GM21390 (cell line): ENCODE data around the gene KRTAP4-4.
"Not testable (repeated sequence)": the region's sequence is repeated elsewhere in the genome, so short reads cannot be mapped to it uniquely, and the experiment has no call there.

Experiments
- ATAC-seq: cut with Tn5 transposase; IDR thresholded peaks from one replicate; pipeline ENCODE4 v1.9.1; 2021; ENCODE audit not compliant: unreplicated experiment

The KRTAP4-4 gene

GRCh38 chr17:41160648-41161047, at the start of gene KRTAP4-4:
TSS of gene KRTAP4-4 (minus strand) at chr17:41160748. CDS start at chr17:41160691, 57 bp downstream.
- no peak for ATAC-seq

- no peak for ATAC-seq
Observed at GRCh38 chr17:41199421-41200078, 39.0 kb upstream of the KRTAP4-4 start.

- ATAC-seq: no peak
Observed at GRCh38 chr17:41196068-41196467, 35.5 kb upstream of the KRTAP4-4 start.

- ATAC-seq: no peak
Observed at GRCh38 chr17:41190328-41190727, 29.8 kb upstream of the KRTAP4-4 start.

GRCh38 chr17:41189837-41190318, 29.3 kb upstream of the KRTAP4-4 start, which contains the start of gene KRTAP9-1:
TSS of gene KRTAP9-1 (plus strand) at chr17:41189887. CDS start at chr17:41189887, 0 bp downstream.
- not testable (repeated sequence) for ATAC-seq

- ATAC-seq: no peak
Observed at GRCh38 chr17:41186872-41187271, 26.3 kb upstream of the KRTAP4-4 start.

GRCh38 chr17:41185001-41185400, 24.5 kb upstream of the KRTAP4-4 start:
- no peak for ATAC-seq

- ATAC-seq: no peak
Observed at GRCh38 chr17:41184480-41184961, 24.0 kb upstream of the KRTAP4-4 start, which contains the start of gene KRTAP4-1. TSS of gene KRTAP4-1 (minus strand) at chr17:41184911. CDS start at chr17:41184854, 57 bp downstream.

- no peak for ATAC-seq
Observed at GRCh38 chr17:41178843-41179616, 18.5 kb upstream of the KRTAP4-4 start.

- no peak for ATAC-seq
Observed at GRCh38 chr17:41178341-41178740, 17.8 kb upstream of the KRTAP4-4 start.

GRCh38 chr17:41177727-41178271, 17.3 kb upstream of the KRTAP4-4 start, which contains the start of gene KRTAP4-2:
TSS of gene KRTAP4-2 (minus strand) at chr17:41178221. CDS start at chr17:41178164, 57 bp downstream.
- ATAC-seq: no peak

GRCh38 chr17:41176744-41177387, 16.3 kb upstream of the KRTAP4-4 start:
- ATAC-seq: no peak

GRCh38 chr17:41171886-41172285, 11.3 kb upstream of the KRTAP4-4 start:
- ATAC-seq: no peak

- ATAC-seq: no peak
Observed at GRCh38 chr17:41168121-41168520, 7.6 kb upstream of the KRTAP4-4 start, which contains the start of gene KRTAP4-3. TSS of gene KRTAP4-3 (minus strand) at chr17:41168221. CDS start at chr17:41168172, 49 bp downstream.

- ATAC-seq: no peak
Observed at GRCh38 chr17:41167561-41167960, 7.0 kb upstream of the KRTAP4-4 start.

- no peak for ATAC-seq
Observed at GRCh38 chr17:41163828-41164227, 3.3 kb upstream of the KRTAP4-4 start.

- not testable (repeated sequence) for ATAC-seq
Observed at GRCh38 chr17:41160190-41160589, 358 bp downstream of the KRTAP4-4 start.

- ATAC-seq: no peak
Observed at GRCh38 chr17:41153856-41154255, 6.7 kb downstream of the KRTAP4-4 start.

- no peak for ATAC-seq
Observed at GRCh38 chr17:41151525-41151924, 9.0 kb downstream of the KRTAP4-4 start.

GRCh38 chr17:41150026-41150425, 10.5 kb downstream of the KRTAP4-4 start:
- ATAC-seq: no peak

- no peak for ATAC-seq
Observed at GRCh38 chr17:41149652-41149985, 10.9 kb downstream of the KRTAP4-4 start, which contains the start of gene KRTAP4-5. TSS of gene KRTAP4-5 (minus strand) at chr17:41149825. CDS start at chr17:41149767, 58 bp downstream.
